Mesenchymal stem cell (in vitro differentiated cells and primary cell): ENCODE measurements around the gene CHIC2.

ENCODE experiments used
- DNase-seq: peaks from one replicate; pipeline ENCODE4 v3.0.0-alpha.2; 2013
- H2AFZ ChIP-seq: one replicate; pipeline ENCODE4 v1.6.1; 2013; ENCODE audit warnings: low read depth, mild to moderate bottlenecking, control low read depth, inconsistent platforms, low read length, moderate library complexity
- H2AK5ac ChIP-seq: 2 replicates; pipeline ENCODE4 v1.6.1; 2013; ENCODE audit warnings: low read length, moderate library complexity, mild to moderate bottlenecking, inconsistent platforms; ENCODE audit not compliant: severe bottlenecking
- H2BK120ac ChIP-seq: one replicate; pipeline ENCODE4 v1.6.1; 2013; ENCODE audit warnings: low read depth, mild to moderate bottlenecking, inconsistent platforms, low read length, moderate library complexity
- H2BK12ac ChIP-seq, 2 experiments: one replicate each; pipeline ENCODE4 v1.6.1; 2013; ENCODE audit warnings: inconsistent platforms in 2 of 2, low read length in 2 of 2, mild to moderate bottlenecking in 2 of 2, moderate library complexity in 2 of 2, control low read depth in 1 of 2
- H2BK15ac ChIP-seq: one replicate; pipeline ENCODE4 v1.6.1; 2013; ENCODE audit warnings: mild to moderate bottlenecking, low read depth, inconsistent platforms; ENCODE audit not compliant: poor library complexity, severe bottlenecking
- H2BK5ac ChIP-seq: 2 replicates; pipeline ENCODE4 v1.6.1; 2013; ENCODE audit warnings: low read depth, mild to moderate bottlenecking, low read length, control low read depth, inconsistent platforms; ENCODE audit not compliant: poor library complexity, severe bottlenecking
- H3K14ac ChIP-seq, 2 experiments: one replicate each; pipeline ENCODE4 v1.6.1; 2013; ENCODE audit warnings: inconsistent platforms in 2 of 2, low read length in 2 of 2, control low read depth in 1 of 2, mild to moderate bottlenecking in 1 of 2, moderate library complexity in 1 of 2
- H3K18ac ChIP-seq, 2 experiments: one replicate each; pipeline ENCODE4 v1.6.1; 2013; ENCODE audit warnings: inconsistent platforms in 2 of 2, low read length in 2 of 2, control low read depth in 1 of 2, low read depth in 1 of 2, mild to moderate bottlenecking in 1 of 2
- H3K23ac ChIP-seq, 2 experiments: one replicate each; pipeline ENCODE4 v1.6.1; 2013; ENCODE audit warnings: inconsistent platforms in 2 of 2, low read length in 2 of 2, mild to moderate bottlenecking in 2 of 2, moderate library complexity in 2 of 2, control low read depth in 1 of 2
- H3K27ac ChIP-seq: 2 replicates; pipeline ENCODE4 v1.5.1; 2013; ENCODE audit warnings: mild to moderate bottlenecking, moderate library complexity, low read length, control low read depth, inconsistent platforms; ENCODE audit not compliant: poor library complexity, severe bottlenecking
- H3K27me3 ChIP-seq, 2 experiments: 2 replicates each; pipeline versions ENCODE4 v1.6.1 to v1.7.0; 2013; ENCODE audit warnings: low read length in 2 of 2, mild to moderate bottlenecking in 2 of 2, moderate library complexity in 2 of 2, control low read depth in 1 of 2, inconsistent platforms in 1 of 2; ENCODE audit not compliant: control insufficient read depth in 1 of 2, insufficient read depth in 1 of 2
- H3K36me3 ChIP-seq, 2 experiments: 2 replicates each; pipeline versions ENCODE4 v1.6.1 to v1.7.0; 2013; ENCODE audit warnings: low read length in 2 of 2, control low read depth in 1 of 2, inconsistent platforms in 1 of 2, low read depth in 1 of 2, mild to moderate bottlenecking in 1 of 2; ENCODE audit not compliant: insufficient read depth in 2 of 2, control insufficient read depth in 1 of 2
- H3K4ac ChIP-seq, 2 experiments: one replicate each; pipeline ENCODE4 v1.6.1; 2013; ENCODE audit warnings: inconsistent platforms in 2 of 2, low read length in 2 of 2, mild to moderate bottlenecking in 2 of 2, moderate library complexity in 2 of 2, control low read depth in 1 of 2, low read depth in 1 of 2
- H3K4me1 ChIP-seq: 2 replicates; pipeline ENCODE4 v1.6.1; 2013; ENCODE audit warnings: low read depth, low read length, control low read depth; ENCODE audit not compliant: control insufficient read depth, insufficient read depth
- H3K4me2 ChIP-seq: 2 replicates; pipeline ENCODE4 v1.6.1; 2013; ENCODE audit warnings: low read length, mild to moderate bottlenecking, inconsistent platforms; ENCODE audit not compliant: poor library complexity, severe bottlenecking
- H3K4me3 ChIP-seq, 2 experiments: 2 replicates each; pipeline versions ENCODE4 v1.5.1 to v1.7.0; 2013; ENCODE audit warnings: low read length in 2 of 2, mild to moderate bottlenecking in 2 of 2, control low read depth in 1 of 2, low read depth in 1 of 2; ENCODE audit not compliant: insufficient read depth in 1 of 2
- H3K79me1 ChIP-seq: replicated peaks from 2 replicates; pipeline ENCODE4 v1.6.1; 2013; ENCODE audit warnings: mild to moderate bottlenecking, control low read depth, low read length, inconsistent platforms; ENCODE audit not compliant: poor library complexity, severe bottlenecking
- H3K9ac ChIP-seq: 2 replicates; pipeline ENCODE4 v1.7.0; 2013; ENCODE audit warnings: mild to moderate bottlenecking, low read length, moderate library complexity
- H3K9me3 ChIP-seq: 2 replicates; pipeline ENCODE4 v1.7.0; 2013; ENCODE audit warnings: mild to moderate bottlenecking, low read length; ENCODE audit not compliant: control insufficient read depth
- H4K8ac ChIP-seq: one replicate; pipeline ENCODE4 v1.6.1; 2013; ENCODE audit warnings: inconsistent platforms, mild to moderate bottlenecking, low read length, moderate library complexity
- H4K91ac ChIP-seq: one replicate; pipeline ENCODE4 v1.6.1; 2013; ENCODE audit warnings: mild to moderate bottlenecking, low read length, inconsistent platforms
- WGBS: methylation state at CpG from one replicate; pipeline ENCODE4 v1.1.7; 2013; ENCODE audit warnings: mixed read lengths; 5-methylcytosine and 5-hydroxymethylcytosine counted together

CHIC2 gene

DNA sequence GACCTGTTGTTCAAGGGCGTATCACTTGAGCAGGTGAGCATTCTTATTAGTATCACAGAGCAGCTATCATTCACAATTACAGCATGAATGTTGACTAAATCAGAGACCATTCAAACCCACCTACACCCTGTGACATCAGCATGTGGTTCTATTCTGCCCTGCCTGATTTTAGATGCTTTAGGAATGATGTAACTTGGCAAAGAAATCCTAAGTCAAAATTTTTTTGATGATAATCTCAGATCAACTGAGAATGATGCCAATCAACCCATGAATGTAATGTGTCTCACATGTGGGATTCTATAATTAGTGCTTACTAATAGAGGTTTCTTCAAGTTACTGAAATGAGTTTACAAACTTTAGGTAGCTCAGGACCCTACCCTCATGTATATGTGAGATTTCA, 13.4 kb upstream of the CHIC2 start:
- Histone ChIP-seq H3K18ac (no peak overlapping the region), H2AFZ (no peak overlapping the region), H4K91ac (peak overlapping the region; percentile 75), H3K14ac (no peak overlapping the region), H2BK5ac (no peak overlapping the region), H3K4me3 (no peak overlapping the region), H2BK120ac (no peak overlapping the region), H3K9me3 (no peaks in the 10 kb centered on the region), H2BK12ac (no peak overlapping the region), H3K4ac (no peak overlapping the region), H3K4me2 (no peak overlapping the region), H3K79me1 (no peaks in the 10 kb centered on the region), H2BK15ac (no peak overlapping the region), H3K9ac (no peak overlapping the region), H3K27me3 (no peaks in the 10 kb centered on the region), H3K36me3 (no peaks in the 10 kb centered on the region), H3K23ac (no peak overlapping the region), H3K4me1 (peaks cover 4% of the 10 kb centered on the region), H4K8ac (no peak overlapping the region), H3K27ac (peak overlapping the region; percentile 78), H2AK5ac (peak overlapping the region; percentile 82)
- DNase-seq = no peak
- 94% methylated on average over 1 of the region's 1 CpG for WGBS

DNA sequence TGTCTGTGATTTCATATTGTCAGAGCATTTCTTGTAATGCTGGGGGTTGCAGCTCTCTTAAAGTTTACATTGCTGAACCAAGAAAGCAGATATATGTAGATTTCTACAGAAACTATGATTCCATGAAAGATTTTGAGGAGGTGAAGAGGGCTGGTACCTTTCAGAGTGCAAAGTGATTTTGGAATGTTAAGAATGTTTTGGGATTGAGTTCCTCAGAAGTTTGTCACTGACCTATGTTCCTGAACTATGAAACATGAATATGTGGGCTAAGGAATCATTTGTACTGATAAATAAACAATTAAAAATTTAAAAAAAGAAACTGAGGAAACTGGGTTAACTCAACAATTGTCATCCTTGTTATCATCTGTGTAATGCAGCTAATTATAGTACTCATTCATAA, 12.3 kb upstream of the CHIC2 start:
- no peak overlapping the region for H2AK5ac ChIP-seq
- no peaks in the 10 kb centered on the region for H3K27me3 ChIP-seq
- no peak overlapping the region for H4K91ac ChIP-seq
- no peak overlapping the region for H3K4me3 ChIP-seq
- no peak overlapping the region for H3K23ac ChIP-seq
- H3K79me1 ChIP-seq = no peaks in the 10 kb centered on the region
- DNase-seq = no peak
- no peak overlapping the region for H2BK5ac ChIP-seq
- H3K14ac ChIP-seq = no peak overlapping the region
- peak overlapping the region; percentile 74 for H3K27ac ChIP-seq
- no peaks in the 10 kb centered on the region for H3K9me3 ChIP-seq
- H3K4me1 ChIP-seq = peaks cover 4% of the 10 kb centered on the region
- no peak overlapping the region for H3K4ac ChIP-seq
- no peak overlapping the region for H3K18ac ChIP-seq
- no peak overlapping the region for H3K9ac ChIP-seq
- no peak overlapping the region for H2BK120ac ChIP-seq
- H2BK12ac ChIP-seq = no peak overlapping the region
- no peak overlapping the region for H4K8ac ChIP-seq
- H3K4me2 ChIP-seq = no peak overlapping the region
- H2BK15ac ChIP-seq = no peak overlapping the region
- no peaks in the 10 kb centered on the region for H3K36me3 ChIP-seq
- H2AFZ ChIP-seq = no peak overlapping the region

DNA sequence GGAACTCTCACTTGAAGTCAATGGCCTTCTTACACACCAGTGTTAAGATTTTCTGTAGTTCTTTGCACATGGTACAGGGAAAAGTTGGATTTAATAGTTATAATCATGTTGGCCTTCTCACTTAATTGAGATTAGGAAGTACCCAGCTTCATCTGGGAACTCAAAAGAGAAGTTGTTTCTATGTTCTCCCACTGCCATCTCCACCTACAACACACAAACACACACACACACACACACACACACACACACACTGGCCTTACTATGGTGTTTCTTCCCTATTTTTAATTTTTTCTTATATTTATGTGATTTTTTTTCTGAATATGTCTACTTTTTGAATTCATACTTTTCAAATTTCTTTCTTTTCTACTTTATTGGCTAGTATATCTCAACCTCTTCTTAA, 10.0 kb upstream of the CHIC2 start:
- H3K9ac ChIP-seq = no peak overlapping the region

DNA sequence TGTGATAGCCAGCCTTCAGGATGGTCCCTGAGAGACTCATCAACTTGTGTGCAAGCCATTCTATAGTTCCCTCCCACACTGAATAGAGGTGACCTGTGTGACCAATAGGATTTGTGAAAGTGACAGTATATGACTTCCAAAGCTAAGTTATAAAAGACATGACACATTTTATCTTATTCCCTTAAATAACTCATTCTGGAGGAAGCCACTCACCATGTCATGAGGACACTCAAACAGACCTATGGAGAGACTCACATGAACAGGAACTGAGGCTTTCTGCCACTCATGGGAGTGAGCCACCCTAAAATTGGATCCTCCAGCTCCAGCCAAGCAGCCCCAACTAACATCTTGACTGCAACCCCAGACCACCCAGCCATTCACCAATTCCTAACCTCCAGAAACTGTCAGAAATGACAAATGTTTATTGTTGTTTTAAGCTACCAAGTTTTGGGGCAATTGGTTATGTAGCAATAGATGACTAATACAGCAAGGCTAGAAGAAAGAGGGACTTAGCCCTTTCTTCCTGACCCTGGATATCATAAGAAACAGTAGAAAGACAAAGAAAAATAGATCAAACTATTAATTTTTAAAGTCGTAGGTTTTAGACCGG, 9.0 kb upstream of the CHIC2 start:
- WGBS = 83% methylated on average over 2 of the region's 2 CpGs
- Histone ChIP-seq H3K4ac (no peak overlapping the region), H3K4me2 (no peak overlapping the region), H3K18ac (no peak overlapping the region), H4K8ac (no peak overlapping the region), H2BK12ac (no peak overlapping the region), H3K4me1 (peaks cover 4% of the 10 kb centered on the region), H2BK15ac (peak overlapping the region; percentile 93), H3K14ac (no peak overlapping the region), H2BK5ac (no peak overlapping the region), H3K9ac (no peak overlapping the region), H4K91ac (no peak overlapping the region), H2AFZ (no peak overlapping the region), H3K27me3 (no peaks in the 10 kb centered on the region), H2BK120ac (no peak overlapping the region), H3K79me1 (no peaks in the 10 kb centered on the region), H3K36me3 (no peaks in the 10 kb centered on the region), H3K27ac (no peak overlapping the region), H2AK5ac (no peak overlapping the region), H3K23ac (no peak overlapping the region), H3K9me3 (no peaks in the 10 kb centered on the region), H3K4me3 (no peak overlapping the region)
- DNase-seq = peak; percentile 55

More for the DNA sequence above, 10.0 kb upstream of the CHIC2 start:
- H3K18ac ChIP-seq = no peak overlapping the region
- no peaks in the 10 kb centered on the region for H3K9me3 ChIP-seq
- H3K27me3 ChIP-seq = no peaks in the 10 kb centered on the region
- no peak overlapping the region for H3K27ac ChIP-seq
- no peak overlapping the region for H3K4me2 ChIP-seq
- H2AFZ ChIP-seq = no peak overlapping the region
- no peaks in the 10 kb centered on the region for H3K36me3 ChIP-seq
- no peak overlapping the region for H4K91ac ChIP-seq
- H3K4me1 ChIP-seq = peaks cover 4% of the 10 kb centered on the region
- H4K8ac ChIP-seq = no peak overlapping the region
- no peak overlapping the region for H2BK15ac ChIP-seq
- H3K4ac ChIP-seq = no peak overlapping the region
- DNase-seq = no peak
- H2BK5ac ChIP-seq = no peak overlapping the region
- no peaks in the 10 kb centered on the region for H3K79me1 ChIP-seq
- H3K23ac ChIP-seq = no peak overlapping the region
- no peak overlapping the region for H2BK120ac ChIP-seq
- no peak overlapping the region for H2AK5ac ChIP-seq
- H3K4me3 ChIP-seq = no peak overlapping the region
- no peak overlapping the region for H3K14ac ChIP-seq
- H2BK12ac ChIP-seq = no peak overlapping the region
